ENCODE data around the gene KIF1A.

DNA sequence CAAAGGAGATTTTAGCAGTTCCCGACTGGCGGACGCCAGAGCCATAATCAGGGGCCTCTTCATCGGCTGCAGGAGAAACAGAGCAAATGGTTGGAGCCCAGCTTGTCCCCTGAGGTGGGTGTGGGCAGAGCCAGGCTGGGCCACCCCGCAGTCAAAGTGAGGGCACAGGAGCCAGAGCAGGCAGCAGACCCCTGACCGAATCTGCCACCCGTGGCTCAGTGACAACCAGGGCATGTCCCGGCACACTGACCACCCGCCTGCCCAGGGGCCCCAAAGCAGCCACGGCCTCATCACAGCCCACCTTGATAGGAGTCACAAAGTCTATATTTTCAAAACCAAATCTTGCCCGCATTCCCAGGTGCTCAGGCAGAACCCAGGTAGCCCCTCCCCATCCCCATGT is 72.8 kb downstream of the KIF1A start:
- TF ChIP-seq, protein P1, sequence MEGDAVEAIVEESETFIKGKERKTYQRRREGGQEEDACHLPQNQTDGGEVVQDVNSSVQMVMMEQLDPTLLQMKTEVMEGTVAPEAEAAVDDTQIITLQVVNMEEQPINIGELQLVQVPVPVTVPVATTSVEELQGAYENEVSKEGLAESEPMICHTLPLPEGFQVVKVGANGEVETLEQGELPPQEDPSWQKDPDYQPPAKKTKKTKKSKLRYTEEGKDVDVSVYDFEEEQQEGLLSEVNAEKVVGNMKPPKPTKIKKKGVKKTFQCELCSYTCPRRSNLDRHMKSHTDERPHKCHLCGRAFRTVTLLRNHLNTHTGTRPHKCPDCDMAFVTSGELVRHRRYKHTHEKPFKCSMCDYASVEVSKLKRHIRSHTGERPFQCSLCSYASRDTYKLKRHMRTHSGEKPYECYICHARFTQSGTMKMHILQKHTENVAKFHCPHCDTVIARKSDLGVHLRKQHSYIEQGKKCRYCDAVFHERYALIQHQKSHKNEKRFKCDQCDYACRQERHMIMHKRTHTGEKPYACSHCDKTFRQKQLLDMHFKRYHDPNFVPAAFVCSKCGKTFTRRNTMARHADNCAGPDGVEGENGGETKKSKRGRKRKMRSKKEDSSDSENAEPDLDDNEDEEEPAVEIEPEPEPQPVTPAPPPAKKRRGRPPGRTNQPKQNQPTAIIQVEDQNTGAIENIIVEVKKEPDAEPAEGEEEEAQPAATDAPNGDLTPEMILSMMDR (IDR thresholded peaks at IDR 0.05; ENCODE audit: low read length), result no peak
- TF ChIP-seq EZH2phosphoT487 (IDR thresholded peaks at IDR 0.05; ENCODE audit: low read length), result no peak

All from MM.1S (cell line).